Neural cell (in vitro differentiated cells): ENCODE results near the gene ASPSCR1. TPM values are rescaled to one million over a fixed set of nuclear protein-coding genes. Genes with fewer than 3 reads are reported as not detected.

Experiments
- H2AFZ ChIP-seq: fragments of 200-600, 300-800 bp; sonication (generic), shearing (Covaris generic); 2 replicates; pipeline ENCODE4 v1.6.0; 2014; ENCODE audit warnings: low read depth, mild to moderate bottlenecking, antibody characterized with exemption, low read length, moderate library complexity
- H3F3A ChIP-seq: fragments of 200-600 bp; shearing (Covaris generic); 2 replicates; pipeline ENCODE4 v1.6.1; 2016; ENCODE audit warnings: mild to moderate bottlenecking, moderate library complexity, mixed read lengths, antibody characterized with exemption, low read length; ENCODE audit not compliant: insufficient read depth, poor library complexity, severe bottlenecking
- H3K27ac ChIP-seq: fragments of 200-600, 300-800 bp; sonication (generic), shearing (Covaris generic); 2 replicates; pipeline ENCODE4 v1.5.1; 2014; ENCODE audit warnings: mild to moderate bottlenecking, low read length, moderate library complexity
- H3K27me3 ChIP-seq: fragments of 300-800, 200-600 bp; sonication (generic), shearing (Covaris generic); 2 replicates; pipeline ENCODE4 v1.6.0; 2014; ENCODE audit warnings: mild to moderate bottlenecking, low read depth, low read length, moderate library complexity; ENCODE audit not compliant: insufficient read depth
- H3K36me3 ChIP-seq: fragments of 300-800, 200-600 bp; sonication (generic), shearing (Covaris generic); 2 replicates; pipeline ENCODE4 v1.5.1; 2014; ENCODE audit warnings: mild to moderate bottlenecking, antibody characterized with exemption, low read length, moderate library complexity; ENCODE audit not compliant: insufficient read depth
- H3K4me2 ChIP-seq: fragments of 300-800, 200-600 bp; sonication (generic), shearing (Covaris generic); 2 replicates; pipeline ENCODE4 v1.6.0; 2014; ENCODE audit warnings: mild to moderate bottlenecking, low read length
- H3K4me3 ChIP-seq: fragments of 300-800, 200-600 bp; sonication (generic), shearing (Covaris generic); 2 replicates; pipeline ENCODE4 v1.5.1; 2014; ENCODE audit warnings: mild to moderate bottlenecking, low read length, moderate library complexity
- H3K79me2 ChIP-seq: fragments of 200-600 bp; shearing (Covaris generic); replicated peaks from 2 replicates; pipeline ENCODE4 v1.6.0; 2014; ENCODE audit warnings: mild to moderate bottlenecking, low read length, moderate library complexity; ENCODE audit not compliant: insufficient read depth
- H3K9ac ChIP-seq: fragments of 300-800, 200-600 bp; sonication (generic), shearing (Covaris generic); 2 replicates; pipeline ENCODE4 v1.6.1; 2016; ENCODE audit warnings: mild to moderate bottlenecking, low read length, mixed read lengths
- H3K9me2 ChIP-seq: fragments of 200-600 bp; shearing (Covaris generic); 2 replicates; pipeline ENCODE4 v1.6.1; 2016; ENCODE audit warnings: mild to moderate bottlenecking, low read length, mixed read lengths; ENCODE audit not compliant: insufficient read depth
- H3K9me3 ChIP-seq: fragments of 200-600, 300-800 bp; sonication (generic), shearing (Covaris generic); 2 replicates; pipeline ENCODE4 v1.6.1; 2016; ENCODE audit warnings: mild to moderate bottlenecking, mixed run types, low read length, moderate library complexity, mixed read lengths
- H4K20me1 ChIP-seq: fragments of 200-600 bp; shearing (Covaris generic); 2 replicates; pipeline ENCODE4 v1.6.1; 2016; ENCODE audit warnings: mild to moderate bottlenecking, mixed run types; ENCODE audit not compliant: insufficient read depth
- EP300 ChIP-seq: fragments of 450-650 bp; conservative IDR thresholded peaks from 2 replicates; pipeline ENCODE4 v1.6.1; 2014; ENCODE audit warnings: antibody characterized with exemption, mild to moderate bottlenecking, moderate library complexity; ENCODE audit not compliant: poor library complexity, severe bottlenecking
- EZH2 ChIP-seq: fragments of 200-600, 300-800 bp; shearing (Covaris generic), sonication (generic); IDR thresholded peaks from 2 replicates; pipeline ENCODE4 v1.6.1; 2014; ENCODE audit warnings: antibody characterized with exemption, low read length, borderline replicate concordance, mild to moderate bottlenecking; ENCODE audit not compliant: insufficient read depth, poor library complexity, severe bottlenecking
- MXI1 ChIP-seq: fragments of 450-650 bp; conservative IDR thresholded peaks from 2 replicates; pipeline ENCODE4 v1.6.1; 2014; ENCODE audit warnings: antibody characterized with exemption, mild to moderate bottlenecking; ENCODE audit not compliant: poor library complexity, severe bottlenecking
- POLR2AphosphoS5 ChIP-seq: IDR thresholded peaks from 2 replicates; pipeline ENCODE4 v1.6.1; 2012
- RAD21 ChIP-seq: fragments of 450-650 bp; conservative IDR thresholded peaks from 2 replicates; pipeline ENCODE4 v1.6.1; 2014; ENCODE audit warnings: antibody characterized with exemption, mild to moderate bottlenecking, moderate library complexity
- REST ChIP-seq: IDR thresholded peaks from 2 replicates; pipeline ENCODE4 v1.6.1; 2012; ENCODE audit warnings: borderline replicate concordance
- SMC3 ChIP-seq: fragments of 450-650 bp; conservative IDR thresholded peaks from 2 replicates; pipeline ENCODE4 v1.6.1; 2014; ENCODE audit warnings: antibody characterized with exemption, mild to moderate bottlenecking, moderate library complexity; ENCODE audit not compliant: poor library complexity
- TAF1 ChIP-seq: IDR thresholded peaks from 2 replicates; pipeline ENCODE4 v1.6.1; 2012; ENCODE audit warnings: low read depth
- polyA plus RNA-seq: library from polyadenylated mRNA; depleted of rRNA; stranded (reverse); fragments of >200 nt; gene quantifications from 2 replicates; pipeline ENCODE4 v1.2.3, GENCODE V29; 2014
- TF ChIP-seq, protein P1 (sequence below): fragments of 450-650 bp; IDR thresholded peaks from 2 replicates; pipeline ENCODE4 v1.5.1; 2014; ENCODE audit warnings: antibody characterized with exemption, mild to moderate bottlenecking, moderate library complexity; ENCODE audit not compliant: poor library complexity, severe bottlenecking

ASPSCR1 gene
- polyA plus RNA-seq, 1 donor from 2014 or later = 28.0 TPM

GRCh38 chr17:81948635-81949378 lies 28.6 kb upstream of the ASPSCR1 start:
- H3K79me2 ChIP-seq = no peaks in the 10 kb centered on the region

DNA sequence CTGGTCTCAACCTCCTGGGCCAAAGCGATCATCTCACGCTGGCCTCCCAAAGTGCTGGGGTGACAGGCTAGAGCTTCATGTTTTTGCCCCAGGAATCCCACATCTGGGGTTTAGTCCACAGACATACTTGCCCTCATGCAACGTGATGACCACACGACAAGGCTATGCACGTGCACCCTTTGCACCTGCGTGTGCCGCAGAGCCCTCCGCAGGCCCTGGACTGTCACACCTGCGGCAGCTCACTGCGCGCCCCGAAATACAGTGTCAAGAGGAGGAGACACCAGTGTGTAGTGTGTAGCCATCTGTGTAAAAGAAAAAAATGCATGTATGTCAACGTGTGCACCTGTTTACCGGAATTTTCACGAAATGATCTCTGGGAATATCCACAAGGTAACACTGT lies 26.9 kb upstream of the ASPSCR1 start:
- Histone ChIP-seq H3K79me2 (no peaks in the 10 kb centered on the region), H3K27me3 (no peaks in the 10 kb centered on the region), H3K27ac (no peak overlapping the region), H3K9me3 (no peaks in the 10 kb centered on the region), H3K9ac (no peak overlapping the region), H3K4me2 (no peak overlapping the region), H3F3A (no peaks in the 10 kb centered on the region), H3K9me2 (no peaks in the 10 kb centered on the region), H3K36me3 (no peaks in the 10 kb centered on the region), H3K4me3 (no peak overlapping the region), H4K20me1 (no peaks in the 10 kb centered on the region), H2AFZ (no peak overlapping the region)
- TF ChIP-seq, protein P1, sequence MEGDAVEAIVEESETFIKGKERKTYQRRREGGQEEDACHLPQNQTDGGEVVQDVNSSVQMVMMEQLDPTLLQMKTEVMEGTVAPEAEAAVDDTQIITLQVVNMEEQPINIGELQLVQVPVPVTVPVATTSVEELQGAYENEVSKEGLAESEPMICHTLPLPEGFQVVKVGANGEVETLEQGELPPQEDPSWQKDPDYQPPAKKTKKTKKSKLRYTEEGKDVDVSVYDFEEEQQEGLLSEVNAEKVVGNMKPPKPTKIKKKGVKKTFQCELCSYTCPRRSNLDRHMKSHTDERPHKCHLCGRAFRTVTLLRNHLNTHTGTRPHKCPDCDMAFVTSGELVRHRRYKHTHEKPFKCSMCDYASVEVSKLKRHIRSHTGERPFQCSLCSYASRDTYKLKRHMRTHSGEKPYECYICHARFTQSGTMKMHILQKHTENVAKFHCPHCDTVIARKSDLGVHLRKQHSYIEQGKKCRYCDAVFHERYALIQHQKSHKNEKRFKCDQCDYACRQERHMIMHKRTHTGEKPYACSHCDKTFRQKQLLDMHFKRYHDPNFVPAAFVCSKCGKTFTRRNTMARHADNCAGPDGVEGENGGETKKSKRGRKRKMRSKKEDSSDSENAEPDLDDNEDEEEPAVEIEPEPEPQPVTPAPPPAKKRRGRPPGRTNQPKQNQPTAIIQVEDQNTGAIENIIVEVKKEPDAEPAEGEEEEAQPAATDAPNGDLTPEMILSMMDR = no peak
- TF ChIP-seq MXI1 (no peak), TAF1 (no peak)

More at GRCh38 chr17:81948635-81949378, 28.6 kb upstream of the ASPSCR1 start:
- H2AFZ ChIP-seq = no peak overlapping the region
- H3K4me2 ChIP-seq = no peak overlapping the region
- H3K9me3 ChIP-seq = no peaks in the 10 kb centered on the region
- no peaks in the 10 kb centered on the region for H3K36me3 ChIP-seq
- no peak overlapping the region for H3K27ac ChIP-seq
- no peaks in the 10 kb centered on the region for H4K20me1 ChIP-seq
- H3K9me2 ChIP-seq = no peaks in the 10 kb centered on the region
- no peaks in the 10 kb centered on the region for H3K27me3 ChIP-seq
- TF ChIP-seq SMC3 = no peak
- TF ChIP-seq TAF1 = no peak
- no peak for TF ChIP-seq EP300
- no peak for TF ChIP-seq RAD21
- no peaks in the 10 kb centered on the region for H3F3A ChIP-seq
- no peak overlapping the region for H3K4me3 ChIP-seq
- H3K9ac ChIP-seq = no peak overlapping the region

DNA sequence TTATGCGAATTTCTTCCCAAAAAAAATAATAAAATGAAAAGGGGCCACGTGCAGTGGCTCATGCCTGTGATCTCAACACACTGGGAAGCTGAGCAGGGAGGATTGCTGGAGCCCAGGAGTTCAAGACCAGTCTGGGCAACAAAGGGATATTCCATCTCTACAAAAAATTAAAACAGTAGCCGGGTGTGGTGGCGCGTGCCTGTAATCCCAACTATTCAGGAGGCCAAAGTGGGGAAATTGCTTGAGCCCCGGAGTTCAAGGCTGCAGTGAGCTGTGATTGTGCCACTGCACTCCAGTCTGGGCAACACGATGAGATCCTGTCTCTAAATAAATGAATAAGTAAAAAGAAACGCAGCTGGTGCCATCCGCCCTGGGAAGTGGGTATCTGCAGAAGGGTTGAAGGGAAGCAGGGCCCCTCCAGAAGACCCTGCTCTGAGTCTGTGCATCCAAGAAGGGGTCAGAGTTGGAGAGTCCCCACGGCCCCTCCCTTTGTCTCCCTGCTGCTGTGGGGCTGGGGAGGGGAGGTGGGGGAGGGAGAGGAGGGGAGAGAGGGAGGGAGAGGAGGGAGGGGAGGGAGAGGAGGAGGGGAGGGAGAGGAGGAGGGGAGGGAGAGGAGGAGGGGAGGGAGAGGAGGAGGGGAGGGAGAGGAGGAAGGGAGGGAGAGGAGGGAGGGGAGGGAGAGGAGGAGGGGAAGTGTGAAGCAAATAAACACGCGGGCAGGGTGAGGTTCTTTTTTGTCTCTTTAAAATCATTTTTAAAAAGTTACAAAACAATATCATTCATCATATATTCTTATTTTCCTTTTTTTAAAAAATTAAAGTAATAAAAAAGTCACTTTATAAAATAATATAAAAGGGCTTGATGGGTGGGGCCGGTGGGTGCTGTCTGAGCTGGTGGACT lies 25.4 kb upstream of the ASPSCR1 start:
- no peak overlapping the region for H3K27ac ChIP-seq
- no peak overlapping the region for H3K4me3 ChIP-seq
- H3F3A ChIP-seq = no peaks in the 10 kb centered on the region
- no peaks in the 10 kb centered on the region for H3K36me3 ChIP-seq
- no peaks in the 10 kb centered on the region for H3K79me2 ChIP-seq
- H3K4me2 ChIP-seq = no peak overlapping the region
- no peak for TF ChIP-seq EZH2
- no peak for TF ChIP-seq SMC3
- no peak for TF ChIP-seq EP300
- TF ChIP-seq REST = no peak
- TF ChIP-seq, protein P1 = no peak
- no peak for TF ChIP-seq TAF1
- no peak for TF ChIP-seq POLR2AphosphoS5
- TF ChIP-seq RAD21 = no peak
- TF ChIP-seq MXI1 = no peak
- H3K27me3 ChIP-seq = peaks cover under 1% of the 10 kb centered on the region
- no peak overlapping the region for H2AFZ ChIP-seq
- no peaks in the 10 kb centered on the region for H3K9me3 ChIP-seq
- no peak overlapping the region for H3K9ac ChIP-seq
- no peaks in the 10 kb centered on the region for H3K9me2 ChIP-seq
- no peaks in the 10 kb centered on the region for H4K20me1 ChIP-seq
